Neural cell (in vitro differentiated cells): ENCODE measurements around the gene ALMS1. TPM values are rescaled to one million over a fixed set of nuclear protein-coding genes. Genes with fewer than 3 reads are reported as not detected.
A peak's percentile ranks its signal among the peaks of the same experiment; 100 is the strongest.

Experiments used
- H2AFZ ChIP-seq: fragments of 200-600, 300-800 bp; sonication (generic), shearing (Covaris generic); 2 replicates; pipeline ENCODE4 v1.6.0; 2014; ENCODE audit warnings: low read depth, mild to moderate bottlenecking, antibody characterized with exemption, low read length, moderate library complexity
- H3F3A ChIP-seq: fragments of 200-600 bp; shearing (Covaris generic); 2 replicates; pipeline ENCODE4 v1.6.1; 2016; ENCODE audit warnings: mild to moderate bottlenecking, moderate library complexity, mixed read lengths, antibody characterized with exemption, low read length; ENCODE audit not compliant: insufficient read depth, poor library complexity, severe bottlenecking
- H3K27ac ChIP-seq: fragments of 200-600, 300-800 bp; sonication (generic), shearing (Covaris generic); 2 replicates; pipeline ENCODE4 v1.5.1; 2014; ENCODE audit warnings: mild to moderate bottlenecking, low read length, moderate library complexity
- H3K27me3 ChIP-seq: fragments of 300-800, 200-600 bp; sonication (generic), shearing (Covaris generic); 2 replicates; pipeline ENCODE4 v1.6.0; 2014; ENCODE audit warnings: mild to moderate bottlenecking, low read depth, low read length, moderate library complexity; ENCODE audit not compliant: insufficient read depth
- H3K36me3 ChIP-seq: fragments of 300-800, 200-600 bp; sonication (generic), shearing (Covaris generic); 2 replicates; pipeline ENCODE4 v1.5.1; 2014; ENCODE audit warnings: mild to moderate bottlenecking, antibody characterized with exemption, low read length, moderate library complexity; ENCODE audit not compliant: insufficient read depth
- H3K4me2 ChIP-seq: fragments of 300-800, 200-600 bp; sonication (generic), shearing (Covaris generic); 2 replicates; pipeline ENCODE4 v1.6.0; 2014; ENCODE audit warnings: mild to moderate bottlenecking, low read length
- H3K4me3 ChIP-seq: fragments of 300-800, 200-600 bp; sonication (generic), shearing (Covaris generic); 2 replicates; pipeline ENCODE4 v1.5.1; 2014; ENCODE audit warnings: mild to moderate bottlenecking, low read length, moderate library complexity
- H3K79me2 ChIP-seq: fragments of 200-600 bp; shearing (Covaris generic); replicated peaks from 2 replicates; pipeline ENCODE4 v1.6.0; 2014; ENCODE audit warnings: mild to moderate bottlenecking, low read length, moderate library complexity; ENCODE audit not compliant: insufficient read depth
- H3K9ac ChIP-seq: fragments of 300-800, 200-600 bp; sonication (generic), shearing (Covaris generic); 2 replicates; pipeline ENCODE4 v1.6.1; 2016; ENCODE audit warnings: mild to moderate bottlenecking, low read length, mixed read lengths
- H3K9me2 ChIP-seq: fragments of 200-600 bp; shearing (Covaris generic); 2 replicates; pipeline ENCODE4 v1.6.1; 2016; ENCODE audit warnings: mild to moderate bottlenecking, low read length, mixed read lengths; ENCODE audit not compliant: insufficient read depth
- H3K9me3 ChIP-seq: fragments of 200-600, 300-800 bp; sonication (generic), shearing (Covaris generic); 2 replicates; pipeline ENCODE4 v1.6.1; 2016; ENCODE audit warnings: mild to moderate bottlenecking, mixed run types, low read length, moderate library complexity, mixed read lengths
- H4K20me1 ChIP-seq: fragments of 200-600 bp; shearing (Covaris generic); 2 replicates; pipeline ENCODE4 v1.6.1; 2016; ENCODE audit warnings: mild to moderate bottlenecking, mixed run types; ENCODE audit not compliant: insufficient read depth
- CTCF ChIP-seq: fragments of 450-650 bp; IDR thresholded peaks from 2 replicates; pipeline ENCODE4 v1.5.1; 2014; ENCODE audit warnings: antibody characterized with exemption, mild to moderate bottlenecking, moderate library complexity; ENCODE audit not compliant: poor library complexity, severe bottlenecking
- EP300 ChIP-seq: fragments of 450-650 bp; conservative IDR thresholded peaks from 2 replicates; pipeline ENCODE4 v1.6.1; 2014; ENCODE audit warnings: antibody characterized with exemption, mild to moderate bottlenecking, moderate library complexity; ENCODE audit not compliant: poor library complexity, severe bottlenecking
- EZH2 ChIP-seq: fragments of 200-600, 300-800 bp; shearing (Covaris generic), sonication (generic); IDR thresholded peaks from 2 replicates; pipeline ENCODE4 v1.6.1; 2014; ENCODE audit warnings: antibody characterized with exemption, low read length, borderline replicate concordance, mild to moderate bottlenecking; ENCODE audit not compliant: insufficient read depth, poor library complexity, severe bottlenecking
- MXI1 ChIP-seq: fragments of 450-650 bp; conservative IDR thresholded peaks from 2 replicates; pipeline ENCODE4 v1.6.1; 2014; ENCODE audit warnings: antibody characterized with exemption, mild to moderate bottlenecking; ENCODE audit not compliant: poor library complexity, severe bottlenecking
- POLR2AphosphoS5 ChIP-seq: IDR thresholded peaks from 2 replicates; pipeline ENCODE4 v1.6.1; 2012
- RAD21 ChIP-seq: fragments of 450-650 bp; conservative IDR thresholded peaks from 2 replicates; pipeline ENCODE4 v1.6.1; 2014; ENCODE audit warnings: antibody characterized with exemption, mild to moderate bottlenecking, moderate library complexity
- REST ChIP-seq: IDR thresholded peaks from 2 replicates; pipeline ENCODE4 v1.6.1; 2012; ENCODE audit warnings: borderline replicate concordance
- SMC3 ChIP-seq: fragments of 450-650 bp; conservative IDR thresholded peaks from 2 replicates; pipeline ENCODE4 v1.6.1; 2014; ENCODE audit warnings: antibody characterized with exemption, mild to moderate bottlenecking, moderate library complexity; ENCODE audit not compliant: poor library complexity
- TAF1 ChIP-seq: IDR thresholded peaks from 2 replicates; pipeline ENCODE4 v1.6.1; 2012; ENCODE audit warnings: low read depth
- polyA minus RNA-seq: library from RNA; depleted of rRNA, polyadenylated mRNA; stranded (reverse); fragments of >200 nt; gene quantifications from 2 replicates; pipeline ENCODE4 v1.2.3, GENCODE V29; 2014
- polyA plus RNA-seq: library from polyadenylated mRNA; depleted of rRNA; stranded (reverse); fragments of >200 nt; gene quantifications from 2 replicates; pipeline ENCODE4 v1.2.3, GENCODE V29; 2014

Gene ALMS1
- polyA plus RNA-seq (12.2 and 20.5 TPM in 2 replicates), polyA minus RNA-seq (130 and 142 TPM in 2 replicates)

GRCh38 chr2:73385504-73386341 lies at the start of gene ALMS1:
Gene ALMS1 (plus strand): TSS chr2:73385836. CDS start chr2:73385869, 33 bp downstream.
- Histone ChIP-seq H3K4me2 (peak within 1 kb of the TSS; percentile 77), H2AFZ (peak within 1 kb of the TSS; percentile 84), H3K9me2 (no peaks in the 10 kb centered on the region), H3K36me3 (no peaks in the 10 kb centered on the region), H3K27ac (peak within 1 kb of the TSS; percentile 89), H3K79me2 (peaks cover 23% of the 10 kb centered on the region), H3K27me3 (peaks cover 10% of the 10 kb centered on the region), H3K9ac (peak within 1 kb of the TSS; percentile 85), H4K20me1 (no peaks in the 10 kb centered on the region), H3F3A (no peaks in the 10 kb centered on the region), H3K9me3 (no peaks in the 10 kb centered on the region), H3K4me3 (peak within 1 kb of the TSS; percentile 96)
- TF ChIP-seq RAD21 = no peak
- peak; percentile 44 for TF ChIP-seq POLR2AphosphoS5
- no peak for TF ChIP-seq EZH2
- TF ChIP-seq CTCF = peak; percentile 48
- TF ChIP-seq TAF1 = peak; percentile 14
- TF ChIP-seq SMC3 = peak; percentile 52
- TF ChIP-seq MXI1 = peak; percentile 77
- TF ChIP-seq EP300 = no peak
- TF ChIP-seq REST = peak; percentile 60

GRCh38 chr2:73337828-73338227 lies 47.8 kb upstream of the ALMS1 start:
- H3F3A ChIP-seq = no peaks in the 10 kb centered on the region
- H2AFZ ChIP-seq = no peak overlapping the region
- no peaks in the 10 kb centered on the region for H3K79me2 ChIP-seq
- no peak overlapping the region for H3K4me2 ChIP-seq
- no peaks in the 10 kb centered on the region for H3K9me3 ChIP-seq
- no peaks in the 10 kb centered on the region for H3K9me2 ChIP-seq
- H3K27me3 ChIP-seq = no peaks in the 10 kb centered on the region
- H4K20me1 ChIP-seq = no peaks in the 10 kb centered on the region
- H3K36me3 ChIP-seq = no peaks in the 10 kb centered on the region
- no peak overlapping the region for H3K4me3 ChIP-seq
- no peak overlapping the region for H3K9ac ChIP-seq
- no peak for TF ChIP-seq RAD21
- no peak for TF ChIP-seq EZH2
- TF ChIP-seq CTCF = no peak
- no peak for TF ChIP-seq MXI1
- no peak for TF ChIP-seq SMC3
- no peak for TF ChIP-seq REST
- no peak for TF ChIP-seq POLR2AphosphoS5
- TF ChIP-seq EP300 = no peak
- TF ChIP-seq TAF1 = no peak
- no peak overlapping the region for H3K27ac ChIP-seq
